DMS153 treated with DMSO at 0.1 percent for 48 hours (cell line): ENCODE results near the gene E2F2.

Source experiments
- DNase-seq: peaks from one replicate; lab custom pipeline; 2025; ENCODE audit not compliant: unreplicated experiment; lab: John Stamatoyannopoulos, UW

The E2F2 gene

DNA sequence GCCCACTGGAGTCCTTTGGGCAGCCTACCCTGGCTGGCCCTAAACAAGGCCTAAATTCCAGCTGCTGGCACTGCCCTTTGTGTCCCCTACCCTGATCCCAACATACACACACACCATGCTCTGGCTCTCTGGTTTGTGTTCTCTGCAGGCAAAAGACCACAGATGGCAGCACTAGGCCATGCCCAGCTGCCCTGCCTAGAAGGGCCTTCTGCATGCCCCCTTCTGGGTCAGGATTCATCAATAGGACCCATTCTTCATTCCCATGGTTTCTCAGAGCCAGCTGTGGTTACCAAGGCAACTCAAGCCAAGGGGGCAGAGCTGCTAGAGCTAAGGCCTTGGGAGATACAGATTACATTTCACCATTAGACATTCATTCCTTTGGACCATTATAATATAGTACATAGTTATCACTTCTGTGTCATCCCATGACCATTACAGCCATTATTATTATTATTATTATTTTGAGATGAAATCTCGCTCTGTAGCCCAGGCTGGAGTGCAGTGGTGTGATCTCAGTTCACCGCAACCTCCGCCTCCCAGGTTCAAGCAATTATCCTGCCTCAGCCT is 64.5 kb downstream of the E2F2 start:
- DNase-seq = no peak

GRCh38 chr1:23463286-23463685 is 67.7 kb downstream of the E2F2 start:
- no peak for DNase-seq

GRCh38 chr1:23462766-23463165 is 68.3 kb downstream of the E2F2 start:
- DNase-seq = no peak

- no peak for DNase-seq
These were observed 70.0 kb downstream of the E2F2 start for GRCh38 chr1:23461050-23461449.

DNA sequence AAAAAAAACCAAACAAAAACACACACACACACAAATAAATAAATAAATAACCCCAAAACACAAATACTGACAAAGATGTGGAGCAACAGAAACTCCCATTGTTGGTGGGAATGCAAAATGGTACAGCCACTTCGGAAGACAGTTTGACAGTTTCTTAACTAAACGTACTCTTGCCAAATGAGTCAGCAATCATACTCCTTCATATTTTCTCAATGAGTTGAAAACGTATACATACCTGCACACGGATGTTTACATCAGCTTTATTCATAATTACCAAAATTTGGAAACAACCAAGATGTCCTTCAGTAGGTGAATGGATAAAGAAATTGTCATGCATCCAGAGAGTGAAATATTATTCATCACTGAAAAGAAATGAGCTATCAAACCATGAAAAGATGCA is 70.5 kb downstream of the E2F2 start:
- no peak for DNase-seq

GRCh38 chr1:23459338-23459757 is 71.7 kb downstream of the E2F2 start:
- no peak for DNase-seq
